GM18873 (cell line): ENCODE data around the gene DNM2.
"Not testable (repeated sequence)": the region's sequence is repeated elsewhere in the genome, so short reads cannot be mapped to it uniquely, and the experiment has no call there.

Experiments used
- ATAC-seq: cut with Tn5 transposase; IDR thresholded peaks from one replicate; pipeline ENCODE4 v1.9.1; 2021; ENCODE audit warnings: mild to moderate bottlenecking, moderate library complexity, moderate number of reproducible peaks; ENCODE audit not compliant: unreplicated experiment, low FRiP score

Gene DNM2

DNA sequence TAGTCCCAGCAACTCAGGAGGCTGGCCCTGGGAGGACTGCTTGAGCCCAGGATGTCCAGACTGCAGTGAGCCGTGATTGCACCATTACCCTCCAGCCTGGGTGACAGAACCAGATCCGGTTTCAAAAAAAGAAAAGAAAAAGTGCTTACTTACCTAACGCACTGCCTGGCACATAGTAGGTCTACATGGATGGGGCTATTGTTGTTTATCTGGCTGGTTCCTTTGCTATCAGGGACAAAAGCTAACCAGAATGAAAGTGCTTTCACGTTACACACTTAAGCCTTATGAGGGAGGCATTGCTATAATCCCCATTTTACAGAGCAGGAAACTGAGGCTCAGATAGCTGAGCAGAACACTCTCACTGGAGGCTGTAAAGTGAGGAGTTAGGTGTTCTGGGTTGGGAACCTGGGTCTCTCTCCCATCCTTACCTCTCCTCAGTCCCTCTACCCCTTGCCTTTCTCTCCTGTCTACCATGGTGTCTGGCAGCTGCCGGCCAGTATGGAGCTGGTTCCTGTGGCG lies 2.8 kb downstream of the DNM2 start:
- ATAC-seq, result no peak

DNA sequence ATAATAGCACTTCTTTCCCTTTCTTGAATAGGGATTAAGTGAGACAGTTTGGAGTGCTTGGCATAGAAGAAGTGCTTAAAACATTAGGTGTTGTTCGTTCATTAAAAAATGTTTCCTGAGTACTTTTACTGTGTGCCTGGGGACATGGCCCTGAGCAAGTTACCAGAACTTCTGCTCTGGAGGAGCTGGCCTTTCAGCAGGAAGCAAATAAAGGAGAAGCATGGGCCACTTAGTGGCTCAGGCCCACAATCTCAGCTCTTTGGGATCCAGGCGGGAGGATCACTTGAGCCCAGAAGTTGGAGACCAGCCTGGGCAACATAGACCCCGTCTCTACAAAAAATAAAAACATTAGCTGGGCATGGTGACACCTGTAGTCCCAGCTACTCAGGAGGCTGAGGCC lies 5.7 kb downstream of the DNM2 start:
- no peak for ATAC-seq

DNA sequence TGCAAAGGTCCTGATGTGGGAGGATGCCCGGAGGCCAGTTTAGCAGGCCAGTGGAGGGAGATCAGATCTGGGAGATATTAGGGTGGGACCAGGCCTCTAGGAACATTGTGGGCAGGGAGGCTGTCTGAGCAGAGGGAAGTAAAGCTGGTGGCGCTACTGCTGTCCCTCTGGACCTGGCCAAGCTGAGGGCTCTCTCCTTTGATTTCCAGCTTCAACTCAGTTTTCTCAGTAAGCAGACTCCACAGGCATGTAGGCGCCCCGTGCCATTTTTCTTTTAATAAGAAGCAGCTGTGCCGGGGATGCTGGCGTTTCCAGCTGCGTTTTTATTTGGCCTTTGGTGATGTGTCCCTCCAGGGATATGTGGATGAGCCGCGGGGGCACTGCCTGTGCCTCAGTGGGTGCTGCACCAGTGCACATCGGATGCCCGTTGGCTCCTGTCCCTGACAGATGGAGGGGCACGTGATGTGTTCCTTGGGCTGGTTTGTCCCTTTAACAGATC lies 6.7 kb downstream of the DNM2 start:
- ATAC-seq, result no peak

DNA sequence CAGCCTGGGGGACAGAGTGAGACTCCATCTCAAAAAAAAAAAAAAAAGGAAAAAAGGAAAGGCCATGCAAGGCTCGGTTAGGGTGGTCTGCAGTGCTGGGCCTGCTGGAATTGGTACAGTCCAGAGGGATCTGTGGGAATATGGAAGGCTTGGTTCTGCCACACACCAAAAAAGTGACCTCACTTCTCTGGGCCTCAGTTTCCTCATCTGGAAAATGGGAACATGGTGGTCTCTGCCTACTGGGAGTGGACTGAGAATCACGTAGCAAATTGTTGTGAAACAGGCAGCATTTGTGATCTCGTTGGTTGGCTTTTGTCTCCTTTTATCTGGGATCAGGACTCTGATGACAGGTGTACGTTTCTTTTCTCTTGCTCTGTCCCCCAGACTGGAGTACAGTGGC lies 7.5 kb downstream of the DNM2 start:
- ATAC-seq, result no peak

DNA sequence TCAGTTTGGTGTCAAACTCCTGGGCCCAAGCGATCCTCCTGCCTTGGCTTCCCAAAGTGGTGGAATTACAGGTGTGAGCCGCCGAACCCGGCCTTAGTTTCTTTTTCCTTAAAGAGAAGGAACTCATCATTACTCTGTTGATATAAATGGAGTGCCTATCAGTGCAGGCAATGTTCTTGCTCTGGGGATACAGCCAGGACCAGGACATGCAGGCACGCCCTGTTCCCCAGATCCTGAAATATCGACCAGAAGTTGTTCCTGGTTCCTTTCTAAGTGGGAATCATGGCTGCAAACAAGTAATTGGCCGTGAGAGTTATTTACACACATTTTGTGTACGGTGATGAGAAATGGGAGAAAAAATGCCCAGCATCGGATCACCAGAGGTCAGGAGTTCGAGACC lies 8.4 kb downstream of the DNM2 start:
- no peak for ATAC-seq

DNA sequence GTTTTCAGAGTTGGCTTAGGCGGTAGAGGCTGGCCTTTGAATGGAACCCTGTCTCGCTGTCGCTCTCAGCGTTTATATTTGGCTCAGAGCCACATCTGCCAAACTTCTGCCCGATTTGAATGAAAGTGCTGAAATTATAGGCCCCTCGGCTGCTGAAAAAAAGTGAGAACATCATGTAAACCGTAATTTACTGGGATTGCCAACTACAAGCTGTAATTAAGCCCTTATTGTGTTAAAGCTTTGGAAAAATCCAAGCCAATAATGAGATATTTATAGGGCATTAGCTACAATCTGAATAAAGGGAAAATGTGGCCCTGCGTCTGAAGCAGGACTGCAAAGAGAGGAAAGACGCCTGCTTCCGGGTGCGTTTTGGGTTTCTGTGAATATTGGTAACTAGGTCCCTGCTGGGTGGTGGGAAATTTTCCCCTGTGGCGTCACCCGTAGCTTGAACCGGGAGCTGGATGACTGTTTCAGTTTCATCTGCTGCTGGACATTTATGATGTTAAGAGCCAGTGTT lies 9.9 kb downstream of the DNM2 start:
- no peak for ATAC-seq

DNA sequence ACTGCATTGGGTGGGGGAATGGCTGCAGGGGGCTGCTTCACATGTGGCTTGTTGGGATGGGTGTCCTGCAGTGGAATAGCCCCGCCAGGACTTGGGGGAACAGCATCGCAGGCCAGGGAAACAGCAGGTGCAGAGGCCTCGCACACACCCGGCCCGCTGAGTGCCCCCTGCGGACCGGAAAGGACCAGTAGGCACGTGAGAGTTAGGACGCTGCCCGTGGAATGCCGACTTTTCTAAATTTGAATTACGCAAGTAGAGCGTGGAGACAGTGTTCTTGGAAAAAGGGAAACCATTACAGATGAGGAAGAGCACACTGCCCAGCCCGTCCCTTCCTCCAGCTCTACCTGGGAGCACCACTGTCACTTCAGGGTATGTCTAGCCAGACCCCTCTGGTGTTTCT lies 11.5 kb downstream of the DNM2 start:
- no peak for ATAC-seq

DNA sequence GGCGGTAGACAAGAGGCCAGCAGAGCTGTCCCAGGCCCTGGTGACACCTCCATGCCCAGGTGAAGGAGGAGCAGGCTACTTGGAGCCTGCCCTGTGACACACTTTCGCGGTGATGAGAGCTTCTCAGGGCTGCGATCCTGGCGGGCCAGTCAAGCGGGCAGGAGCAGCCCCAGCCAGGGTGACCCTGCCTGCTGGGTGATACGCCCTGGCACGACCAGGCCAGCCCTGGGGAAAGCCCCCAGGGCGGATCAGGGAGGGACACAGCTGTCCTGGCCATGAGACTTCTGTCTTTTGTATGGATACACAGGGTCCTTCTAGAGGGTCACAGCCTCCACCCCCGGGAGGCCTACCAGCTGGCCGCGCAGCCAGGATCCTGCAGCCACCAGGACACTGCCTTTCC lies 13.1 kb downstream of the DNM2 start:
- ATAC-seq, result no peak

DNA sequence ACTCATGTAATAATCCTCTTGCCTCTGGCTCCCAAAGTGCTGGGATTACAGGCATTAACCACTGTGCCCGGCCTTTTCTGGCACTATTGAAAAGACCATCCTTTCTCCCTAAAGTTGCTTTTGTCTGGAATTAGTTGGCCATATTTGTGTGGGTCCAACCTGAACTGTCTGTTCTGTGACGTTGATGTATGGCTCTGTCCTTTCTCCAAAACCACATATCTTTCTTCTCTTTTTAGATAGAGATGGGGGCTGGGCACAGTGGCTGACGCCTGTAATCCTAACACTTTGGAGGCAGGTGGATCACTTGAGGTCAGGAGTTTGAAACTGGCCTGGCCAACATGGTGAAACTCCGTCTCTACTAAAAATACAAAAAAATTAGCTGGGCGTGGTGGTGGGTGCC lies 17.9 kb downstream of the DNM2 start:
- ATAC-seq, result no peak

DNA sequence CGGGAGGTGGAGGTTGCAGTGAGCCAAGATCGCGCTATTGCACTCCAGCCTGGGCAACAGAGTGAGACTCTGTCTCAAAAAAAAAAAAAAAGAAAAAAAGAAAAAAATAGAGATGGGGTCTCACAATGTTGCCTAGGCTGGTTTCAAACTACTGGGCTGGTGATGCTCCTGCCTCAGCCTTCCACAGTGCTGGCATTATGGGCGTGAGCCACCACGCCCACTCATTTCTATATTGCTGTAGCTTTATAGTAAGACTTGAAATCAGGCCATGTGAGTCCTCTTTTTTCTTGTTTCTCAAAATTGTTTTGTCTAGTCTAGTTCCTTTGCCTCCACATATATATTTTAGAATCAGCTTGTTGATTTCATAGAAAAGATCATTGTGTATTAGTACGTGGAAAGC lies 18.3 kb downstream of the DNM2 start:
- no peak for ATAC-seq

DNA sequence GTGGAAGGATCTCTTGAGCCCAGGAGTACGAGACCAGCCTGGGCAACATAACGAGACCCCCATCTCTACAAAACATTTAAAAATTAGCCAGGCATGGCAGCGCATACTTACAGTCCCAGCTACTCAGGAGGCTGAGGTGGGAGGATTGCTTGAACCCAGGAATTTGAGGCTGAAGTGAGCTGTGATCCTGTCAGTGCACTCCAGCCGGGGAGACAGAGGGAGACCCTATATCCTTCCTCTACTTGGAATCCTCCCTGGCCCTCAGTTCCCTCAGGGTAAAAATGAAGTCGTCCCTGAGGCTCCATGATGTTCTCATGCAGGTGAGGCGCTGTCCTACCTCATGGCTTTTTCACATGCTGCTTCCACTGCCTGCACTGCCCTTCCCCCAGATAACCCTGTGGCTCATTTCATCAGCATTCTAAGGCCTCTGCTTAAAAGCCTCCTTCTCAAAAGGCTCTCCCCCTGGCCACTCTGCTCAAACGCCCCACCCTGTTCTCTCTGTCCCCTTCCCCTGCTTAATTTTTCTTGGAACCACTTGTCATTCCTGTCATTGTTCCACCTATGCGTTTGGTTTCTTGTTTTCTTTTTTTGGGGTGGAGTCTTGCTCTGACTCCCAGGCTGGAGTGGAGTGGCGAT lies 19.2 kb downstream of the DNM2 start:
- ATAC-seq, result no peak

DNA sequence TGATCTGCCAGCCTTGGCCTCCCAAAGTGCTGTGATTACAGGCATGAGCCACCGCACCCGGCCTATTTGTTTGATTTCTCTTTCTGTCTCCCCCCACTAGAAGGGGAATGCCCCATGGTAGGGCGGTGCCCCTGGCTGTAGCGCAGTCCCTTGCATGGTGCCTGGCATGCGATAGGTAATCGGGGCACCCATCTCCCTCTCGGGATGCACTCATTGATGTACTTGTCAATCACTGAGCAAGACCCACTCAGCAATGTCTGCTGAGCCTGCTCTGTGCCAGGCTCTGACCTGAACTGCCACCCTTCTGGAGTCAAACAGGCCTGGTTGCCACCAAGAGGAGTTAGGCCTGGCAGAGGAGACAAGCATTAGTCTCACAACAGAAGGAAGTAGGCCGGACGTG lies 19.8 kb downstream of the DNM2 start:
- ATAC-seq, result no peak

DNA sequence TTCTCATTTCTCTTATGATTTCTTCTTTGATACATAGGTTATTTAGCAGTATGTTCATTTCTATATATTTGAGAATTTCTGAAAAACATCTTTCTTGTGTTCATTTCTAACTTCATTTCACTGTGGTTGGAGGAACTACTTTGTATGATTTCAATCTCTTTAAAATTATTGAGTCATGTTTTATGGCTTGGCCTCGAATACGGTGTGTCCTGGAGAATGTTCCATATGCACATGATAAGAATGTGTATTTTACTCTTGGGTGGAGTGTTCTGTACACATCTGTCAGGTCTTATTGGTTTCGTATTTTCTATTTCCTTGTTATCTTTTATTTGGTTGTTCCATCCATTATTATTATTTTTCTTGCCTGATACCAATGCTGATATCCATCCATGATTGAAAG lies 22.9 kb downstream of the DNM2 start:
- no peak for ATAC-seq

DNA sequence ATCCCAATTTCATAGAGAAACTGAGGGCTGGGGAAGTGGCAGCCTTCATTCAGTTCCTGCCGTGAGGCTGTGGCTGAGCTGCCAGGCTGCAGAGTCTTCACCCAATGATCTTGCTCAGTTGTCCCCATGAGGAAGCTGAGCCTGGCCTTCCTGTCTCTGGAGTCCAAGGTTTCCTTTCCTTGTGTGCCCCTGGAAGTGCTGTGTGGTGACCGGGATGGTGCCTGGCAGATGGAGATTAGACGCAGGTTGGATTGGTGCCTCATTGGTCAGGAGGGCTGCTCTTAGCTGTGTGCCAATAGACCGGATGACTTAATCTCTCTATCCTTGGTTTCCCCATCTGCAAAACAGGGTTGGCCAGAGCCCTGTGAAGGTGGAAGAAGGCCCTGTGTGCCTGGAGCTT lies 24.6 kb downstream of the DNM2 start:
- ATAC-seq, result no peak

DNA sequence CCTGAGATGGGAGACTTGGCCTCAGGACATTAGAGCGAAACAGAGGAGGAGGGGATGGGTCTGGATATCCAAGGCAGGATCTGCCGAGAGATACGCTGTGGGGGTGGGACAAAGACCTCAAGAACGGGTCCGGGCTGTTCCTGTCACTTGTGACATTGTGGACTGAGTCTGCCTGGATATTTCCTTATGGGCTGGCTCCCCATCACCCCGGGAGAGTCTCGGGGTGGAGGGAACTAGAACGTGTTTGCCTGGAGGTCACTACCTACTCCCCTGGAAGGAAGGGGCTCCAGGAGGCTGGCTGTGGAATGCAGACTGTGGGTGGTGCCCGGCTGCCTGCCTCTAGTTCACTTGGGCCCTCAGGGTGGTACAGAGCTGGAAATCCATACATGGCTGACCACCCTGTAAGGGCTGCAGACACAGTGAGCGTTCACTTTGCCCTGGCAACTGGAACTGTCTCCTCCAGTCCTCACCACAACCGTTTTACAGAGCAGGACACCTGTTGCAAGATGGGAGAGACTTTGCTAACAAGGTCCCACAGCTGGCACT lies 26.4 kb downstream of the DNM2 start:
- no peak for ATAC-seq

DNA sequence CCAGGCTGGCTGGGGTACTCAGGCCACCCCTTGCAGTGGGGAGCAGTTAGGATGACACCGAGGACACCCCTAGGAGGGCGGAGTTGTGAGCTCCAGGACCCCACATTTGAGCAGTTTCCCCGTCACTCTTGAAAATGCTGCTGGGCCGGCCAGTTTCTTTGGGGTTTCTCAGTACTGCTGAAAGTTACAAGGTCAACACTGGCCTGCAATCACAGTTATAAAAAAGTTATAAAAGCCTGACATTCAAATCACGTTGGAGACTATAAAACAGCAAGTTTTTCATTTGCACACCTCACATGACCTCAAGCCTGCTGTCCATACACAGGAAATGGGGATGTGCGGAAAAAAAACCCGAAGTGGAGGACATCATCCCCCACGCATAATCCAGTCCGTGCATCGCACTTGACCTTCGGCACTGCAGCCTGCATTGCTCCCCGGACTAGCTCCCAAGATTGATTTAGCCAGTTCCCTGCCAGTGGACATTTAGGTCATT lies 27.0 kb downstream of the DNM2 start:
- ATAC-seq, result no peak

DNA sequence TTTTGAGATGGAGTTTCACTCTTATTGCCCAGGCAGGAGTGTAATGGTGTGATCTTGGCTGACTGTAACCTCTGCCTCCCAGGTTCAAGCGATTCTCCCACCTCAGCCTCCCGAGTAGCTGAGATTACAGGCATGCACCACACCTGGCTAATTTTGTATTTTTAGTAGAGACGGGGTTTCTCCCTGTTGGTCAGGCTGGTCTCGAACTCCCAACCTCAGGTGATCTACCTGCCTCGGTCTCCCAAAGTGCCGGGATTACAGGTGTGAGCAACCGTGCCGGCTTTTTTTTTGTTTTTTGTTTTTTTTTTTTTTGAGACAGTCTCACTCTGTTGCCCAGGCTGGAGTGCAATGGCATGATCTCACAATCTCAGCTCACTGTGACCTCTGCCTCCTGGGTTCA lies 28.6 kb downstream of the DNM2 start:
- not testable (repeated sequence) for ATAC-seq

DNA sequence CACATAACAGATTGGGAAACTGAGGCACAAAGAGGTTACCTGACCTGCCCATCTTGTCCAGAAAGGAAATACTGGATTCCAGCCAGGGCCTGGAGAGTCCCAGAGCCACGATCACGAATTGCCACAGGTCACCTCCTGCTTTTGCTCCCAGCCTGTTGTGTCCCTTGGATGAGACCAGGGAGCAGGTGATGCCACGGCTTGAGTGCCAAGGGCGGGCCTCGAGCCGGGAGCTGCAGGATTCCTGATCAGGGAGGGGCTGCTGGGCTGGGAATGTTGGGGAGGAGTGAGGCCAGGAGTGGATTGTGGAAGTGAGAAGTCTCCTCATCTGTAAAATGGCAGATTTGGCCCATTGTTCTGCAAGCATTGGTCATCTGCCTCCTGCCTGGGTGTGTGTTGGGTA lies 29.4 kb downstream of the DNM2 start:
- ATAC-seq, result no peak

DNA sequence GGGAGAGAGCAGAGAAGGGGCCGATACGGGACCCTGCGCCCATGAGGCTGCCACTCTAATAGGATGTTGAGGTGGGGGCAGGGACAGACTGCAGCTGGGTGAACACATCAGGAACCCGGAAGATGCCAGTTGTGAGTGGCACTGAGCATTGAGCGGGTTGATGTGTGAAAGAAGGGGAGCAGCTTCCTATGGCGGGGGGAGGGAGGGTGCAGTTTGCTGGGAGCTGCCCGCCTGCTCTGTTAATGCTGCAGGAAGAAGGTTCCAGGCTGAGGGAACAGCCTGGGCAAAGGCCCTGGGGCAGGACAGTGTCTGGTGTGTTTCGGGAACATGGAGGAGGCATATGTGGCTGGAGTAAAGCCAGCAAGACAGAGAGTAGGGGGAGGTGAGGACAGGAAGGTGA lies 29.8 kb downstream of the DNM2 start:
- ATAC-seq, result no peak

DNA sequence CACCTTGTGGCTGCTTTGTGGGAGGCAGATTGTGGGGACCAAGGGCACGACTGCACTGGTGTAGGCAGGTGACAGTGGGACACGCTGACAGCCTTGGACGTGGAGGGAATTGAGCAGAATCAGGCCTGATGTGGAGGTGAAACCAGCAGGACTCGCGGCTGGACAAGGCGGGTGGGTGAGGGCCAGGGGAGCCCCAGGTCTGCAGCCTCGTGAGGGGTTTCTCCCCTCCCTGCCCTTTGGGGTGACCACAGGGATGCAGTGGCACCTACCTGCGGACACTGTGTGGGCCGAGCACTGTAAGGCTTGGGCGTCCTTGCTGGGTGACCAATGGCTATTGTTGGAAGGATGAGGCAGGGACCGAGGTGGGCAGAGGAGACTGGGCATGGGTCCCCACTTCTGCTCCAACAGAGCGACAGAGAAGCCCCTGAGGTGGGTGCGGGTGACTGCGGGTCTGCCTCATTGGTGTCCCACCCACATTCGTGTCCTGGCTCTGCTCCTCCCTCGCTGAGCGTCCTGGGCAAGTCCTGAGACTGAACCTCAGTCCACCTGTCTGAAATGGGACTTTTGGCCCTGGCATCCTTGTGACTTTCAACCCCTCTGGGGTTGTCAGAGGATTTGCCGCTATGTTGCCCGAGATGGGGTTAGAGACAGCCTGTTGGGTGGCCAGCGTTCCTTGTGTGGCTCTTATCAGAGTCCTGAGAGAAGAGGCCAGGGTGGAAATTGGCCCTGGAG lies 30.5 kb downstream of the DNM2 start:
- ATAC-seq, result no peak

DNA sequence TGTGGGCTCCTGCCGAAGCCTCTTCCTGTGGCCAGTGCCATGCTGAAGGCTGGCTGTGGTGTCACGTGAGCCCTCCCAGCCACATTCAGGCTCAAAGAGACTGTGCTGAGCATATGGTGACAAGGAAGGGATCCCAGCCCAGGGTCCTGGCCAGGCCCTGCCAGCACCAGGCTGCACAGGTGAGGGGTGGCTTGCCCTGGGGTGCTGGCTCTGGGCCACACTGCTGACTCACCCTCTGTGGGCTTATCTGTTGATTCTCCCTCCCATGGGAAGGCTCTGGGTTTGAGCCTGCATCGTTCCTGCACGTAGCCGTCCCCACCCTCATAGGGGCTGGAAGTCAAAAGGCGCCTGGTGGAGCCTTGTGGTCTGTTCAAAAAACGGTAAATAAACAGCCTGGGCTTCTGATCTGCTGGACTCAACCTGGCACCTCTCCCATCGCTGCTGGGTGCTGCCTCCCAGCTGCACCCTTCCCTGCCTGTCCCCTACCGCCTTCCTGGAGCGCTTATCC lies 31.1 kb downstream of the DNM2 start:
- no peak for ATAC-seq
